Calu3 (cell line): ENCODE results near the gene NBDY. TPM values are rescaled to one million over a fixed set of nuclear protein-coding genes. Genes with fewer than 3 reads are reported as not detected.

ENCODE experiments used
- BruUV-seq: library from RNA; stranded (reverse); fragments of 400-500 nt; replicated peaks from 2 replicates; lab custom pipeline; 2021; lab: Mats Ljungman, UMichigan
- CTCF ChIA-PET: fragments of 300-600 bp; sonication (Branson Sonifier 250); formaldehyde crosslinking; loops from one replicate; lab custom pipeline; 2022; ENCODE audit warnings: antibody characterized with exemption; lab: Charles Lee
- DNase-seq: peaks from one replicate; pipeline ENCODE4 v3.0.0; 2022
- H3K27ac Mint-ChIP-seq: one replicate; pipeline ENCODE4 v1.8.0; 2022; ENCODE audit warnings: mixed read lengths; ENCODE audit not compliant: unreplicated experiment
- H3K27me3 Mint-ChIP-seq: one replicate; pipeline ENCODE4 v1.8.0; 2022; ENCODE audit warnings: mixed read lengths; ENCODE audit not compliant: unreplicated experiment
- H3K36me3 Mint-ChIP-seq: one replicate; pipeline ENCODE4 v1.8.0; 2022; ENCODE audit warnings: mild to moderate bottlenecking, moderate library complexity, mixed read lengths; ENCODE audit not compliant: insufficient read depth, unreplicated experiment
- H3K4me1 Mint-ChIP-seq: one replicate; pipeline ENCODE4 v1.8.0; 2022; ENCODE audit warnings: mild to moderate bottlenecking, low read depth, mixed read lengths; ENCODE audit not compliant: unreplicated experiment
- H3K4me3 Mint-ChIP-seq: one replicate; pipeline ENCODE4 v1.8.0; 2022; ENCODE audit warnings: mild to moderate bottlenecking, low read depth, moderate library complexity, mixed read lengths; ENCODE audit not compliant: unreplicated experiment
- H3K9me3 Mint-ChIP-seq: one replicate; pipeline ENCODE4 v1.8.0; 2022; ENCODE audit warnings: low read depth, mixed read lengths; ENCODE audit not compliant: unreplicated experiment
- CTCF ChIP-seq: fragments of 200-600 bp; IDR thresholded peaks from one replicate; pipeline ENCODE4 v1.8.0; 2022; ENCODE audit warnings: antibody characterized with exemption; ENCODE audit not compliant: unreplicated experiment
- intact Hi-C: fragments of 100-400 bp; cut with micrococcal nuclease; formaldehyde crosslinking; loops from one replicate; pipeline ENCODE4 v1.10.0; 2022; ENCODE audit not compliant: unreplicated experiment
- total RNA-seq: library from RNA; stranded (reverse); gene quantifications from 2 replicates; pipeline ENCODE4 v1.2.3, GENCODE V29; 2022

The NBDY gene
- total RNA-seq, 1 experiment from 2014 or later: 57.1 TPM

GRCh38 chrX:56762220-56762619 lies 33.2 kb downstream of the NBDY start:
- H3K27me3 Mint-ChIP-seq: no peaks in the 10 kb centered on the region
- H3K4me1 Mint-ChIP-seq: peaks cover 10% of the 10 kb centered on the region
- no peaks in the 10 kb centered on the region for H3K36me3 Mint-ChIP-seq
- DNase-seq: no peak
- intact Hi-C loops: no loop called here
- BruUV-seq: no TSS peak
- H3K9me3 Mint-ChIP-seq: no peaks in the 10 kb centered on the region
- TF ChIP-seq CTCF: no peak
- H3K27ac Mint-ChIP-seq: no peak overlapping the region
- H3K4me3 Mint-ChIP-seq: no peak overlapping the region
- CTCF ChIA-PET: no interaction called here

GRCh38 chrX:56762707-56763555 lies 33.9 kb downstream of the NBDY start:
- Mint-ChIP-seq H3K4me3 (no peak overlapping the region), H3K27ac (no peak overlapping the region), H3K9me3 (no peaks in the 10 kb centered on the region), H3K27me3 (no peaks in the 10 kb centered on the region), H3K4me1 (peaks cover 10% of the 10 kb centered on the region), H3K36me3 (no peaks in the 10 kb centered on the region)
- no peak for TF ChIP-seq CTCF
- CTCF ChIA-PET: interaction anchor here (0.7 kb wide), 1 partner anchor 694 kb away, joined by 5 read pairs; no protein-coding TSS in a partner anchor
- no TSS peak for BruUV-seq
- no peak for DNase-seq
- intact Hi-C loops: no loop called here

- Mint-ChIP-seq H3K4me3 (no peak overlapping the region), H3K4me1 (peaks cover 10% of the 10 kb centered on the region), H3K27ac (no peak overlapping the region), H3K27me3 (no peaks in the 10 kb centered on the region), H3K36me3 (no peaks in the 10 kb centered on the region), H3K9me3 (no peaks in the 10 kb centered on the region)
- intact Hi-C loops: no loop called here
- DNase-seq: no peak
- CTCF ChIA-PET: interaction anchor here (0.7 kb wide), 1 partner anchor 694 kb away, joined by 5 read pairs; no protein-coding TSS in a partner anchor
- BruUV-seq: no TSS peak
- no peak for TF ChIP-seq CTCF
Measured at GRCh38 chrX:56763556-56764152, 34.6 kb downstream of the NBDY start.

- Mint-ChIP-seq H3K9me3 (no peaks in the 10 kb centered on the region), H3K36me3 (no peaks in the 10 kb centered on the region), H3K27ac (no peak overlapping the region), H3K4me3 (no peak overlapping the region), H3K4me1 (peaks cover 10% of the 10 kb centered on the region), H3K27me3 (no peaks in the 10 kb centered on the region)
- DNase-seq: peak; percentile 52
- CTCF ChIA-PET: no interaction called here
- intact Hi-C loops: no loop called here
- TF ChIP-seq CTCF: peak; percentile 44
- no TSS peak for BruUV-seq
Measured at GRCh38 chrX:56764153-56764974, 35.3 kb downstream of the NBDY start.
